Neural progenitor cell (in vitro differentiated cells): ENCODE results near the gene CCDC74A. TPM values are rescaled to one million over a fixed set of nuclear protein-coding genes. Genes with fewer than 3 reads are reported as not detected.
"Not testable (repeated sequence)": the region's sequence is repeated elsewhere in the genome, so short reads cannot be mapped to it uniquely, and the experiment has no call there.

Experiments used
- DNase-seq: peaks from one replicate; pipeline ENCODE4 v3.0.0-alpha.2; 2016; ENCODE audit warnings: low spot score
- H2AFZ ChIP-seq: fragments of 200-600 bp; sonication (generic); replicated peaks from 2 replicates; pipeline ENCODE4 v1.6.1; 2016; ENCODE audit warnings: antibody characterized with exemption
- H3F3A ChIP-seq: fragments of 200-600 bp; sonication (generic); 2 replicates; pipeline ENCODE4 v1.6.1; 2016; ENCODE audit warnings: antibody characterized with exemption, low read depth
- H3K27ac ChIP-seq: fragments of 200-600 bp; sonication (generic); 2 replicates; pipeline ENCODE4 v1.5.1; 2016; ENCODE audit warnings: mild to moderate bottlenecking
- H3K27me3 ChIP-seq: fragments of 200-600 bp; sonication (generic); 2 replicates; pipeline ENCODE4 v1.6.1; 2016; ENCODE audit warnings: mild to moderate bottlenecking, moderate library complexity
- H3K36me3 ChIP-seq: fragments of 200-600 bp; sonication (generic); 2 replicates; pipeline ENCODE4 v1.5.1; 2016
- H3K4me1 ChIP-seq: fragments of 200-600 bp; sonication (generic); 2 replicates; pipeline ENCODE4 v1.6.1; 2016; ENCODE audit warnings: mixed run types
- H3K4me2 ChIP-seq: fragments of 200-600 bp; sonication (generic); 2 replicates; pipeline ENCODE4 v1.6.1; 2016
- H3K4me3 ChIP-seq: fragments of 200-600 bp; sonication (generic); 2 replicates; pipeline ENCODE4 v1.5.1; 2016
- H3K79me2 ChIP-seq: fragments of 200-600 bp; sonication (generic); 2 replicates; pipeline ENCODE4 v1.6.1; 2016; ENCODE audit warnings: low read depth
- H3K9ac ChIP-seq: fragments of 200-600 bp; sonication (generic); 2 replicates; pipeline ENCODE4 v1.6.1; 2016
- H3K9me3 ChIP-seq: fragments of 200-600 bp; sonication (generic); 2 replicates; pipeline ENCODE4 v1.5.1; 2016; ENCODE audit warnings: low read depth
- H4K20me1 ChIP-seq: fragments of 200-600 bp; sonication (generic); 2 replicates; pipeline ENCODE4 v1.6.1; 2016; ENCODE audit warnings: low read depth
- H3K27ac Mint-ChIP-seq: 3 replicates; pipeline ENCODE4 v1.8.0; 2021; ENCODE audit warnings: mixed read lengths
- H3K27me3 Mint-ChIP-seq: 2 replicates; pipeline ENCODE4 v1.8.0; 2022; ENCODE audit warnings: low read depth, mild to moderate bottlenecking, inconsistent platforms, moderate library complexity, mixed read lengths; ENCODE audit not compliant: insufficient read depth
- H3K36me3 Mint-ChIP-seq: 3 replicates; pipeline ENCODE4 v1.8.0; 2021; ENCODE audit warnings: mixed read lengths
- H3K4me1 Mint-ChIP-seq: 3 replicates; pipeline ENCODE4 v1.8.0; 2021; ENCODE audit warnings: mixed read lengths
- H3K4me3 Mint-ChIP-seq: 3 replicates; pipeline ENCODE4 v1.8.0; 2021; ENCODE audit warnings: mild to moderate bottlenecking, moderate library complexity, mixed read lengths
- H3K9me3 Mint-ChIP-seq: 3 replicates; pipeline ENCODE4 v1.8.0; 2020; ENCODE audit warnings: mixed read lengths
- CTCF ChIP-seq: fragments of 200-600 bp; sonication (generic); IDR thresholded peaks from 2 replicates; pipeline ENCODE4 v1.5.1; 2017; ENCODE audit warnings: antibody characterized with exemption, mild to moderate bottlenecking
- EZH2 ChIP-seq: fragments of 200-600 bp; sonication (generic); IDR thresholded peaks from 2 replicates; pipeline ENCODE4 v1.6.1; 2017; ENCODE audit warnings: antibody characterized with exemption, mild to moderate bottlenecking, moderate library complexity
- EZH2phosphoT487 ChIP-seq: fragments of 200-600 bp; sonication (generic); IDR thresholded peaks from 2 replicates; pipeline ENCODE4 v1.6.1; 2017; ENCODE audit warnings: antibody characterized with exemption
- total RNA-seq: library from RNA; depleted of rRNA; stranded (reverse); fragments of >200 nt; gene quantifications from 2 replicates; pipeline ENCODE4 v1.2.3, GENCODE V29; 2015; ENCODE audit warnings: low replicate concordance

CCDC74A gene
- total RNA-seq, 1 donor from 2014 or later, result 25.6 TPM

GRCh38 chr2:131521961-131522781, 5.5 kb upstream of the CCDC74A start:
- no peaks in the 10 kb centered on the region for H3F3A ChIP-seq
- no peaks in the 10 kb centered on the region for H3K4me1 ChIP-seq
- no peaks in the 10 kb centered on the region for H3K36me3 ChIP-seq
- Mint-ChIP-seq H3K9me3 (no peaks in the 10 kb centered on the region), H3K4me1 (peaks cover 3% of the 10 kb centered on the region), H3K27me3 (no peaks in the 10 kb centered on the region), H3K36me3 (peaks cover 2% of the 10 kb centered on the region), H3K27ac (no peak overlapping the region), H3K4me3 (no peak overlapping the region)
- no peaks in the 10 kb centered on the region for H3K9me3 ChIP-seq
- H3K79me2 ChIP-seq, result no peaks in the 10 kb centered on the region
- DNase-seq, result no peak
- H2AFZ ChIP-seq, result no peak overlapping the region
- H3K9ac ChIP-seq, result no peak overlapping the region
- H3K27me3 ChIP-seq, result no peaks in the 10 kb centered on the region
- H3K4me2 ChIP-seq, result no peak overlapping the region
- no peak for TF ChIP-seq EZH2phosphoT487
- no peak for TF ChIP-seq EZH2
- no peak for TF ChIP-seq CTCF
- H3K27ac ChIP-seq, result no peak overlapping the region
- H4K20me1 ChIP-seq, result no peaks in the 10 kb centered on the region
- no peak overlapping the region for H3K4me3 ChIP-seq

DNA sequence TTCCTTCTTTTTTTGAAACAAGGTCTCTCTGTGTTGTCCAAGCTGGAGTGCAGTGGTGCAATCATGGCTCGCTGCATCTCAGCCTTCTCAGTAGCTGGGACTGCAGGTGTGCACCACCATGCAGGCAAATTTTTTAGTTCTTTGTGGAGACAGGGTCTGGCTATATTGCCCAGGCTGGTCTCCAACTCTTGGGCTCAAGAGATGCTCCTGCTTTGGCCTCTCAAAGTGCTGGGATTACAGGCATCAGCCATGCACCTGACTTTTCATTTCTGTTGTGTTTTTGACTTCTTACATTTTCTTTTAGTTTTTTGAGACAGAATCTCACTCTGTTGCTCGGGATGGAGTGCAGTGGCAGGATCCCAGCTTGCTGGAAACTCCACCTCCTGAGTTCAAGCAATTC, 2.4 kb upstream of the CCDC74A start:
- H3K4me2 ChIP-seq, H2AFZ ChIP-seq, H3K9ac ChIP-seq, H3K27ac Mint-ChIP-seq, H3F3A ChIP-seq, H3K27me3 Mint-ChIP-seq, DNase-seq, H3K27ac ChIP-seq, H3K4me3 Mint-ChIP-seq, H3K4me1 ChIP-seq, H3K4me1 Mint-ChIP-seq, H3K4me3 ChIP-seq, H3K36me3 ChIP-seq, H4K20me1 ChIP-seq, H3K36me3 Mint-ChIP-seq, H3K9me3 Mint-ChIP-seq, H3K9me3 ChIP-seq, H3K27me3 ChIP-seq, H3K79me2 ChIP-seq: not testable (repeated sequence)

DNA sequence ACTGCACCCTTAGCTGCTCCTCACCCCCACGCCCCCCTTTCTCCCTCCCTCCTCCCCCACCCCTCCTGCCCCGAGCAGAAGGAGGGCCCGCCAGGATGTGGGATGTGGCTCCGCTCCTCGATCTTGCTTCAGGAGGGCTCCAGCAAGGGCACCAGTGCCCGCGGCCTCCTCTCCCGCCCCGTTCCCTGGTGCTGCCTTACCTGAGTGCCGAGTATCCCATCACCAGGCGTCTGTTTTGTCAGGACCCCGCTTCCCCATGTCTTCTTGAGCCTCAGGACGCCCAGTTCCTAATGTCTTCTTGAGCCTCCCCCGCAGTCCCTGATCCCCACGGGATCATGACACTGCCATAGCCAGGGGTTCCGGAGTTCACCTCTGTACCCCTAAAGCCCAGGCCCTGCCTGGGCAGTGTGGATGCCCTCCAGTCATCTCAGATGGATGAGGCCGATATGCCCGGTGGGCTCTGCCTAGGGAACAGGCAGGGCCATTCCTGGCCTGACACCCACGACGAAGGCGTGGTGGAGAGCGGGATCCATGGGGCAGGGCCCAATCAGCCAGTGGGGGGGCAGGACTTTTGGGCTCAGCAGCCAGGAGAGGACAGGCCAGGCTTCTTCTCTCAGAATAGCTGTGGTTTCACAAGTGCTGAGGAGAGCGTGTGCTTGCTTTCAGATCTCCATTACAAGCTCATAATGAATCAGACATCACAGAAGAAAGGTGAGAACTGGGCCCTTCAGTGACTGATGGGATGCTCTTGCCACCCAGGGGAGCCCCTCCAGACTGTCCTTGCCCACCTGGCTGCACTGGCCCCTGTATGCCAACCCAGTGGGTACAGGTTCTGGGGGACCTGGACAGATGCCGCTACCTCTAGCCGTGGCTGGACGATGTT, 1.5 kb downstream of the CCDC74A start:
- H3K4me1 ChIP-seq, H3K27ac ChIP-seq, H3K27me3 ChIP-seq, H4K20me1 ChIP-seq, H3F3A ChIP-seq, H3K79me2 ChIP-seq, H3K27ac Mint-ChIP-seq, H2AFZ ChIP-seq, H3K36me3 ChIP-seq, H3K4me1 Mint-ChIP-seq, H3K9ac ChIP-seq, H3K9me3 ChIP-seq, H3K9me3 Mint-ChIP-seq, H3K27me3 Mint-ChIP-seq, DNase-seq, H3K36me3 Mint-ChIP-seq: not testable (repeated sequence)
- peak overlapping the region; percentile 51 for H3K4me3 ChIP-seq
- peak overlapping the region; percentile 79 for H3K4me3 Mint-ChIP-seq
- peak overlapping the region; percentile 73 for H3K4me2 ChIP-seq

DNA sequence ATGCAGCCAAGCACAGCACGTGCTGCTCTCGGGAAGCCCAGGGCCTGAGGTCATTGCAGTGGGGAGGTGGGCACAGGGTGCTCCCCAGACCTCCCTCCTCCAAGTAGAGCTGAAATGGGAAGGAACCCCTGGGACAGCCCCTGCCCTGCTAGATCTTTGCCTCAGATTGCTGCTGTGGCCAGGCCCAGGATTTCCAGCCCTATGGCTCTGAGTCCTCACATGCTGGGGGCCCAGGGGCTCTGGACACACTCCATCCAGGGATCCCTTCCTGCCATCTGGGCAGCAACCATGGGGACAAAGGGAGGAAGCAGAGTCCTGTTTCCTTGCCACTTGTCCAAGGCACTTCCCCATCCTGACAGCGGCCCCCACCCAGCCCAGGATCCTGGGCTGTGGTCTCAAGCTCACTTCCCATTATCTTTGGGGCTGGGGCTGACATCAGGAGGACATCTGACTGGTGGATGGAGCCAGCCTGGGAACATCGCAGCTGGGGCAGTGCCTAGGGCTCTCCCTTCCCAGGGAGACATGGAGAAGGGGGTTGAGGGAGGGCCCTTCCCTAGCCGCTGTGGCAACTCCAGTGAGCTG, 2.3 kb downstream of the CCDC74A start:
- H3K27ac Mint-ChIP-seq, H3K4me1 ChIP-seq, H4K20me1 ChIP-seq, H3K36me3 Mint-ChIP-seq, H3K4me2 ChIP-seq, H3F3A ChIP-seq, H3K9ac ChIP-seq, H3K9me3 ChIP-seq, H3K4me3 ChIP-seq, H3K4me1 Mint-ChIP-seq, H3K36me3 ChIP-seq, H3K9me3 Mint-ChIP-seq, H3K27ac ChIP-seq, H3K27me3 ChIP-seq, H2AFZ ChIP-seq, H3K79me2 ChIP-seq, H3K27me3 Mint-ChIP-seq, DNase-seq: not testable (repeated sequence)
- peak overlapping the region; percentile 79 for H3K4me3 Mint-ChIP-seq
